GM08714 (cell line): ENCODE results near the gene RFC3.
A peak's percentile ranks its signal among the peaks of the same experiment; 100 is the strongest.
"Not testable (repeated sequence)": the region's sequence is repeated elsewhere in the genome, so short reads cannot be mapped to it uniquely, and the experiment has no call there.

Experiments used
- H3K4me3 ChIP-seq: fragments of 200-500 bp; sonication (Bioruptor generic); 2 replicates; pipeline ENCODE4 v1.5.1; 2014; ENCODE audit warnings: mild to moderate bottlenecking, low read length, inconsistent platforms
- ZNF274 ChIP-seq: IDR thresholded peaks from 2 replicates; pipeline ENCODE4 v1.6.1; 2012; ENCODE audit warnings: mild to moderate bottlenecking, low read depth, low read length

RFC3 gene

DNA sequence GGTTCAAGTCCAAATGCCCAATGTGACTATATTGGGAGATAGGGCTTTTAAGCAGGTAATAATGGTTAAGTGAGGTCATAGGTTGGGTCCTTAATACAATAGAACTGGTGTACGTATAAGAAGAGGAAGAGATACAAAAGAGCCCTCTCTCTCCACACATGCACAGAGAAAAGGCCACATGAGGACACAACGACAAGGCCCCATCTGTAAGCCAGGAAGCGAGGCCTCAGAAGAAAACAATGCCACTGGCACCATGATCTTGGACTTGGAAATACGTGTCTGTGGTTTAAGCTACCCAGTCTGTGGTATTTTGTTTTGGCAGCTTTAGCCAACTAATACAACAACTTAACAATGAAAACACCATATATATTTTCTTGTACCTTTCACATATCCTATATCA lies 23.4 kb upstream of the RFC3 start:
- H3K4me3 ChIP-seq = no peak overlapping the region
- TF ChIP-seq ZNF274 = no peak

DNA sequence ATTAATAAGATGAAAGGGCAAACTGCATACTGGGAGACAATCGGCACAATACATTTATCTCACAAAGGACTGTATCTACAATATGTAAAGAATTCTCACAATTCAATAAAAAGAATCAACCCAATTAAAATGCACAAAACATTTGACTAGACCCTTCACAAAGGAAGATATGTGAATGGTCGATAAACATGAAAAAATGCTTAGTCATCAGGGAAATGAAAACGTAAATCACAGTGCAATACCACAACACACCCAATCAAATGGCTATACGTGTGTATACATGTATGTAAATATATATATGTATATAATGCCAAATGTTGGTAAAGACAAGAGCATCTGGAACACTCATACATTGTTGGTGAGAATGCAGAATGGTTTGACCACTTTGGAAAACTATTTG lies 21.9 kb upstream of the RFC3 start:
- TF ChIP-seq ZNF274 = no peak
- no peak overlapping the region for H3K4me3 ChIP-seq

DNA sequence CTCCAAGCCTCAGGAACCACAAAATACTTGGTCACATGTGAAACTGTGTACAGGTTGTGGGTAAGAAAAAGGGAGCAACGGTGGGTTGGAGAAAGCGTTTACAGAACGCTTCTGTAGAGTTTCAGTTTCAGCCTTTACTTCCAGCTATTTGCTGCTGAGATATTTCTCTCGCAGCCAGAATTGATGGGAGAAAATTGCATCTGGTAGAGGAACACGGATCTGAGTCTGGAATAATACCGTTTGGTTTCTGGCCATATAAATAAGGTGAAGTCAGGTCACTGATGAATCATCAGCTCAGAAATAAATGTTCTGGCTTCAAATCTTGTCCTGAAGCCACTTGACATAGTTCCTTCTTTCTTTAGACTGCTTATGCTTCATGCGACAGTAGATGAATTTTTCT lies 20.3 kb upstream of the RFC3 start:
- no peak for TF ChIP-seq ZNF274
- H3K4me3 ChIP-seq = no peak overlapping the region

DNA sequence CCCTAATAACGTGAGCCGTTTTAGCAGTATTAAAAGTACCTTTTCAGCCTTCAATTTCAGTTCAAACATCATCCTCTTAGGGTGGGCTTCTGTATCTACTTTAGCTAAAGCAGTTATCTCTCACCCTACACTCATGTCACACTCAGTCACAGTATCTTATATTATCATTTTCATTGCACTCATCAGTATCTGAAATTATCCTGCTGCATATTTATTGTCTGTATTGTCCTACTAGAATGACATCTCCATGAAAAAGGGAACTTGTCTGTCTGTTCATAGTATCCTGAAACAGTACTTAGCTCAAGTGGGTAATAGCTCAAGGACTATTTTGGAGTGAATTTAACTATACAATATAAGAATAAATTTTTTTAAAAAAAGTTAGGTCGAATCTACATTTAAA lies 19.9 kb upstream of the RFC3 start:
- H3K4me3 ChIP-seq = no peak overlapping the region
- TF ChIP-seq ZNF274 = no peak

DNA sequence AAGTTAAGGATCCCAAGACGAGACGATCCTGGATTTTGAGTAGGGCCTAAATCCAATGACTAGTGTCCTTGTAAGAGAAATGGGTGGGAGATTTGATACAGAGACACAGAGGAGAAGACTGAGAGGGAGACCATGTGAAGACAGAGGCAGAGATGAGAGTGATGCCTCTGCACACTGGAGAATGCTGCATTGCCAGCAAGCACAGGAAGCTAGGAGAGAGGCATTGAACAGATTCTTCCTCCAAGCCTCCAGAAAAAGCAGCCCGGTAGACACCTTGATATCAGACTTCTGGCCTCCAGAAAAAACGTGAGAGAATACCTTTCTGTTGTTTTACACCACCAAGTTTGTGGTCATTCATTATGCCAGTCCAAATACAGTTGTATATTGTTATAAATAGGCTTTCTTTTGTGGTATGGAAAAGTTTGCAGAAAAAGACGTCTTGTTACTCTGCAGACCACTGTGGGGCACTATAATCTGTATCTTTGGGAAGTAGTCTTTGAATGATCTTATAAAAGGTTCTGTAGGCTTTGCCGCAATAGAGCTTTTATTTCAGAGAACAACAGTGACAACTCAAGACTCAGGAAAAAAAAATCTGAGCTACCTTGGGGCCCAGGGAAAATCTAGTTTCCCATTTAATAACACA lies 17.9 kb upstream of the RFC3 start:
- H3K4me3 ChIP-seq = no peak overlapping the region
- TF ChIP-seq ZNF274 = no peak

DNA sequence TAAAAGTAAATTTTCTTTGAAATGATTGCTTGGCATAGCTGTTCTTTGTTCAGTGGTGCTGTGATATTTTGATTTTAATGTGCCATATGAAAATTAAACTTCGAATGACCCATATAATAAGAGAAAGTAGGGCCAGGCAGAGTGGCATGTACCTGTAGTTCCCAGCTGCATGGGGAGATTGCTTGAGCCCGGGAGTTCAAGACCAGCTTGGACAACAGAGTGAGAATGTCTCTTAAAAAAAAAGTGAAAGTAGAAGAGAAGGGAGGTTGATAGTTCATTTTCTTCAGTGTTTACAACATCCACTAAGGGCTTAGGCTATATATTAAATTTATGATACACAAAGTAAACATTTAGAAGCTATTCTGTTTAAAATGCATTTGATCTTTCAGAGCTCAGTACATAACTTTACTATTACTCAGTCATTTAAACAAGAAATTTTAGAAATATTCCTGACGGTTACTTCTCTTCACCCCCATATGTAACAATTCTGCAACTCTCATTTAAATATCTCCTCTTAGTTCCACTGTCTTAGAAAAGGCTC lies 17.2 kb upstream of the RFC3 start:
- no peak for TF ChIP-seq ZNF274
- no peak overlapping the region for H3K4me3 ChIP-seq

DNA sequence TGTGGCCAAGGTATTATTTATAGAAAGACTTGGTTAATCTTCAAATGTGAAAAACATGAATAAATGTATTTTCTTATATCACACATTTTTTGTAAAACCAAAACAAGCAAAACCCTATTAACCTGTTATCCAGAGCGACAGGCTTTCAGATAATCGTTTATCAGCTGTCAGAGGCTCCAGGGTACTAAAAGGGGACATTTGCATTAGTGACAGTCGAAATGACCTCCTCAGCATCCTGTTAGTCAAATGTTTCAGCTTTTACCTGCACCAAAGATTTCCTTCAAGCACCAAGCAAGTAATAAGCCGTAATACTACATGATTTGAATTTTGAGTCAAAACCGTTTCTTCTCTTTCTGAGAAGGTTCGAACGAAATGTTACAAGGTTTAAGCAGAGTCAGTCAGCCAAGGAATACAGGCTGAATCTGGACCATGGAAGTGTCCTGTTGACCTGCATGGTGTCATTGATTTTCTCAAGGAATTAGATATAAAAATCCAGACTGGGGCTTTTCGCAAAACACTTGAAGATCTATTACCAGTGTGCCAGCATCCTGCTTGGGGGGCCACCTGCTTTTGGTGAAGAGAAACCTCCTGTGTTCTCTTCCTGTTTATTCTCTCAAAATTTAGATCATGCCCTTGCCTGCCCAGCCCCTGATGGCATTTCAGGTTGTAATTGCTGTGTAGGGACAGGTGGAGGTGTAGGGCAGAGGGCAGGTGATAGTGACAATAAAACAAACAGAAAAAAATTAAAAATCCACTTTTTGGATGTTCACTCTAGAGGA lies 11.3 kb upstream of the RFC3 start:
- no peak for TF ChIP-seq ZNF274

DNA sequence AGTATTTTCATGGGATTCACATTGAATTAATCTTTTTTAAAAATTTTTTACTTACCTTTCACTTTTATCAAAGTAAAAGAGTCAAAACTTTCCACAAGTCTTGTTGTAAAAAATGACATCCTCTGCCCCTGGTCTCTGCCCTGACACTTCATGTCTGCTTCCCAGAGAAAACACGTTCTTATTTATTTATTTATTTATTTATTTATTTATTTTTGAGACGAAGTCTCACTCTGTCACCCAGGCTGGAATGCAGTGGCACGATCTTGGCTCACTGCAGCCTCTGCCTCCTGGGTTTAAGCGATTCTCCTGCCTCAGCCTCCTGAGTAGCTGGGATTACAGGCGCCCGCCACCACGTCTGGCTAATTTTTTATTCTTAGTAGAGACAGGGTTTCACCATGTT lies 5.1 kb upstream of the RFC3 start:
- not testable (repeated sequence) for H3K4me3 ChIP-seq

More for the DNA sequence above, 11.3 kb upstream of the RFC3 start:
- H3K4me3 ChIP-seq = no peak overlapping the region

DNA sequence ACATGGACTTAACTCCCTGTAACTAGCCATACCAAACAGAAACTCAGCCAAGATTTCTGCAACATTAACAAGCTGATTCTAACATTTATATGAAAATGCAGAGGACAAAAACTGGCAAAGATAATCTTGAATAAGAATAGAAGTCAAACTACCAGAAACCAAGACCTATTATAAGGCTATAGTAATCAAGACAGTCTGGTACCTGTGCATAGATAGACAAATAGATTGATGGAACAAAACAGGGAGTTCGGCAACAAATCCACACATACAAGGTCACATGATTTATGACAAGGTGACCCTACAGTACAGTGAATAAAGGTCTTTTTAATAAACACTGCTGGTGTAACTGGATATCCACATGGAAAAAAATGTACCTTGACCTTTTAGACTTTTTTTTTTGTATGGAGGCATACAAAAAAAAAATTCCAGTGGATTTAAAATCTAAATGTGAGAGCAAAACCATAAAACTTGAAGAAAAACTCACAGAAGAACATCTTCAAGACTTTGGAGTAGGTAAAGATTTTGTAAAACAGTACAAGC lies 2.9 kb upstream of the RFC3 start:
- no peak for TF ChIP-seq ZNF274
- H3K4me3 ChIP-seq = no peak overlapping the region

DNA sequence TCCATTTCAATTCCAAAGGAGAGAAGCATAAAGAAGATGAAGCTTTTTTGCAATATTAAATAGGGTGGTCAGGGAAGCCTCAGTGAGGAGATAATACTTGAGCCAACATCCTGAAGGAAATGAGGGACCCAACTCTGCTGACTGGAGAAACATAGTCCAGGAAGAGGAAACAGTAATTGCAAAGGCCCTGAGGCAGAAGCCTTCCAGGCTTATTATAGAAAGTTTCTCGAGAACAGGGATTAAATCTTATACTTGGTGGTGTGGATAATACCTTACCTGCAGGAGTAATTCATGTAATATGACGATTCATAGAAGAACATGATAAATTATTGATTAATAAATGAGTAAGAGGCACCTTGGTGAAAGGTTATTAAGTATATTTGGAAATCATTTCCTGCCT lies 1.0 kb upstream of the RFC3 start:
- no peak overlapping the region for H3K4me3 ChIP-seq
- no peak for TF ChIP-seq ZNF274

DNA sequence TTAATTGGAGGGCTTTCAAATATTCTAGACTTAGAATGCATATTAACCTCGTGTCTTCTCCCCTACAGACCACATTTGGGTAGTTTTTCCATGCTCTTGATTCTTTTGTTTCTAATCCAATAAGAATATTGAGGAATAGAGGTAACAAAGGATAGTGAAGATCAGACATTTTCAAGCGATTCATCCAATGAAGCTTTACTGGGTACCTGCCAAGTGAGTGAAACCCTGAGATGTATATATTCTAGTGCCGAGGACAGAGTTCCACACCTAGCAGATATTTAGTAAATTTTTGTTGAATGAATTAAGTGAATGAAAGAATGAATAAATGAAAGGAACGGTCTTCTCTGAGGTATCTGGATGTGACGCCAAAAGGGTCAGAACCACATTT lies 442 bp upstream of the RFC3 start:
- peak overlapping the region; percentile 94; the same call in 1 of the 2 replicates for H3K4me3 ChIP-seq
- TF ChIP-seq ZNF274 = no peak

DNA sequence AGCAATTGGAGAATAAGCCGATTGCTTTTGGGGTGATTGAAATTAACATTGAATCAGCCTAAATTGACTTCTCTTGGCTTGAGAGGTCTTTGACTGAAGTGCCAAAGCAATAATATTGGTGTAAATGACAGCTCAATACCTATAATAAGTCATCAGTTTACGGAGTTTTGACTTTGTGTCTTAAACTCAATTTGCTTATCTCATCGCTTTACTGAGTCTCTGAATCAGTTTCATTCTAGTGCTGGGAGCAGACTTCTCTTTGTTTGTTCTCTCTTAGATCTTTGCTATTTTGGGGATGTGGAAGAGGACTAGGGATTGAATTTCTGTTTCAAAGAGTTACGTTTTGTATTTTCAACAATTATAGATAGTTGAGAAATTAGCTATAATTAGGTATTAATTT lies 7.1 kb downstream of the RFC3 start:
- no peak overlapping the region for H3K4me3 ChIP-seq
- TF ChIP-seq ZNF274 = no peak

DNA sequence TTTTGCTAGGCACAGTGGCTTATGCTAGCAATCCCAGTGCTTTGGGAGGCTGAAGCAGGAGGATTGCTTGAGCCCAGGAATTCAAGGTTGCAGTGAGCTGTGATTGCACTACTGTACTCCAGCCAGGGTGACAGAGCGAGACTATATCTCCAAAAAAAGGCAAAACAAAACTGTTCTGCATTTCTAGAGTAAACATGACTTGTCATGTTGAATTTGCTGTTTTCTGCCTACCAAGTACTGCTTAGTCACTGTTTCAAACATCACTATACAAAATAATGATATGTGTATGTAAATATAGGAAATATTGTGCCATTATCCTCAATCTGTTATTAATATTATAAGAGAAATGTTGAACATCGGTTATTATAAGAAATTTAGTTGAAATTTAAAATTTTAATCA lies 9.2 kb downstream of the RFC3 start:
- no peak for TF ChIP-seq ZNF274
- no peak overlapping the region for H3K4me3 ChIP-seq

DNA sequence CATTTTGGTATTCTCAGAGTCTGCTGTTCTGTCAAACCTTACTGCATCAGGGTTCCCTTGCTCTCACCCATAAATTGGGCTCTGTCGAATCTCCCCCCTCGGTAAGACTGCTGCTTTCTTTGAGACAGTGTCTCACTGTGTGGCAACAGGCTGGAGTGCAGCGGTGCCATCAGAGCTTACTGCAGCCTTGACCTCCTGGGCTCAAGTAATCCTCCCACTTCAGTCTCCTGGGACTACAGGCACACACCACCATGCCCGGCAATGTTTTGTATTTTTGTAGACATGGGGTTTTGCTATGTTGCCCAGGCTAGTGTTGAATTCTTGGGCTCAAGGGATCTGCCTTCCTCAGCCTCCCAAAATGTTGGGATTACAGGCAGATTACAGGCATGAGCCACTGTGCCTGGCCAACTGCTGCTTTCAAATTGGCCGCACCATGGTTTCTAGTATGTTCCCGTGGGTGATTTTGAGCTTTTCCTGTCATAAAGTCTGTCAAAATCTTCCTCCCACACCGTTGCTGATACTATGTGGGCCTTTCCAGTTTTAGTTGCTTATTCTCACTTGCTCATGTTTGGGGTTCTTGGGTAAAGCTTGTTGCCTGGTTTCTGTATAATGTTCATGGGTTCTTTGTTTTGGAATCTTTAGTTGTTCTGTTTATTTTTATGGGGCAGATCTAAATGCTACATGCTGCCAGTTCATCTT lies 10.6 kb downstream of the RFC3 start:
- TF ChIP-seq ZNF274 = no peak
- H3K4me3 ChIP-seq = no peak overlapping the region

DNA sequence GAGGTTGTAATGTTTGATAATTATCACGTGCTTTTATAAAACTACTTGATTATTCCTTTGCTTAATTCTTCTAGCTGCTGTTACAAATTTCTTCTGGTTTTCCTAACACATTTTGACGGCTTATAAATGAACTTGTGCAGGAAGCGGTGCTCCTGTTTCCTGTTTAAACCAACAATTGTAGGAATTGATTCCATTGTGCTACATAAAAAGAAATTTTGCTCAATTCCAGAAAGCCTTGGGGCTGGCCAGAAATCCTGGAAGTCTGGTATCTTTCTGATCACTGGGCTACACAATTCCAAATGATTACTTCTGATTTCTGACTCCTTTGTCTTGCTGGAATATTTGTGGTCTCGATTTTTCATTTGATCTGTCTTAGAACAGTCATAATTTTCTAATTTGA lies 14.9 kb downstream of the RFC3 start:
- TF ChIP-seq ZNF274 = no peak
- no peak overlapping the region for H3K4me3 ChIP-seq

DNA sequence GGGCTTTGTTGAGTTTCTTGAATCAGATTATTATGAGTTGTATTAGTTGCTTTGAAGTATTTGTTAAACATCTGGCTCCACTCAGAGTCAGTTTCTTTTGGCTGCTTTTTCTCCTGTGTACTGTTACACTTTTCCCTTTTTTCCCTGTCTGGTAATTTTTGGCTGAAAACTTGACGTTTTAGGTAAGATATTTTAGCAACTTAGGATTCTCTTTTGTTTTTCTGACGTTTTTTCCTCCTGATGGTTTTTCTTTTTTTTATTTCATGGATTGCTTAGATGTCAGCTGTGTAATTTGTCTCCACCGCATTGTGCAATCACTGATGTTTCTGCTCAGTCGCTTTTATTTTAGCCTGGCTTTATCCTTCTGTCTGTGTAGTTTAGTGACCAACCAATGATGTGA lies 20.7 kb downstream of the RFC3 start:
- H3K4me3 ChIP-seq = no peak overlapping the region
- TF ChIP-seq ZNF274 = no peak
